Liver (tissue), 3 donors: ENCODE data around the gene FBN3.

ENCODE experiments used
- ATF3 ChIP-seq: IDR thresholded peaks from 2 replicates; pipeline ENCODE4 v1.6.1; 2016; ENCODE audit warnings: antibody characterized with exemption
- CTCF ChIP-seq: fragments of 150-350 bp; IDR thresholded peaks from 2 replicates; pipeline ENCODE4 v1.5.1; 2017; ENCODE audit warnings: improper control_type of control experiment, low read depth, low read length; ENCODE audit not compliant: missing input control
- FOXA1 ChIP-seq: IDR thresholded peaks from 2 replicates; pipeline ENCODE4 v1.6.1; 2016; ENCODE audit warnings: antibody characterized with exemption
- GABPA ChIP-seq, 2 donors: IDR thresholded peaks in 1 of 2; conservative IDR thresholded peaks in 1 of 2; 2 replicates each; pipeline ENCODE4 v1.6.1; 2016; ENCODE audit warnings: antibody characterized with exemption in 2 of 2, mild to moderate bottlenecking in 1 of 2, moderate library complexity in 1 of 2
- JUND ChIP-seq, 2 donors: IDR thresholded peaks; 2 replicates each; pipeline ENCODE4 v1.6.1; 2016; ENCODE audit warnings: antibody characterized with exemption in 2 of 2
- MAX ChIP-seq: IDR thresholded peaks from 2 replicates; pipeline ENCODE4 v1.6.1; 2016; ENCODE audit warnings: antibody characterized with exemption
- RAD21 ChIP-seq, 2 donors: IDR thresholded peaks; 2 replicates each; pipeline ENCODE4 v1.6.1; 2016; ENCODE audit warnings: antibody characterized with exemption in 2 of 2, mild to moderate bottlenecking in 2 of 2
- REST ChIP-seq: IDR thresholded peaks from 2 replicates; pipeline ENCODE4 v1.6.1; 2016; ENCODE audit warnings: antibody characterized with exemption, mild to moderate bottlenecking
- RXRA ChIP-seq, 2 donors: IDR thresholded peaks; 2 replicates each; pipeline ENCODE4 v1.6.1; 2017 to 2018; ENCODE audit warnings: antibody characterized with exemption in 2 of 2, mild to moderate bottlenecking in 1 of 2
- SP1 ChIP-seq: IDR thresholded peaks from 2 replicates; pipeline ENCODE4 v1.6.1; 2018; ENCODE audit warnings: antibody characterized with exemption, mild to moderate bottlenecking
- YY1 ChIP-seq: IDR thresholded peaks from 2 replicates; pipeline ENCODE4 v1.6.1; 2016; ENCODE audit warnings: antibody characterized with exemption, mild to moderate bottlenecking
- ZBTB33 ChIP-seq: IDR thresholded peaks from 2 replicates; pipeline ENCODE4 v1.6.1; 2016; ENCODE audit warnings: antibody characterized with exemption
- donor health status: healthy.
- donor health status: healthy.

GRCh38 chr19:8075158-8076074 lies 74.0 kb downstream of the FBN3 start:
- no peak for TF ChIP-seq REST
- no peak for TF ChIP-seq YY1
- TF ChIP-seq RXRA (IDR thresholded peaks at IDR 0.05) = no peak
- TF ChIP-seq GABPA (IDR thresholded peaks at IDR 0.05 in 1 of 2, conservative IDR thresholded peaks at IDR 0.05 in 1 of 2) = no peak
- TF ChIP-seq CTCF = no peak
- no peak for TF ChIP-seq RAD21 (IDR thresholded peaks at IDR 0.05)
- TF ChIP-seq ATF3 = no peak
- no peak for TF ChIP-seq MAX
- TF ChIP-seq ZBTB33 = no peak
- no peak for TF ChIP-seq JUND (IDR thresholded peaks at IDR 0.05)
- no peak for TF ChIP-seq SP1
- no peak for TF ChIP-seq FOXA1
